ENCODE results near the gene ENO4. TPM values are rescaled to one million over a fixed set of nuclear protein-coding genes. Genes with fewer than 3 reads are reported as not detected.
A peak's percentile ranks its signal among the peaks of the same experiment; 100 is the strongest.

ENO4 gene
- total and polyA plus RNA-seq, 7 donors, result 0.09 to 13.0 (median 0.22) TPM; not detected in 3

GRCh38 chr10:116838143-116838725 lies 11.1 kb upstream of the ENO4 start:
- H3K4me3 ChIP-seq, result no peak overlapping the region
- H3K27me3 ChIP-seq, result no peaks in the 10 kb centered on the region
- H3K9me3 ChIP-seq, result no peaks in the 10 kb centered on the region
- TF ChIP-seq POLR2A (IDR thresholded peaks at IDR 0.05) (no peak), POLR2AphosphoS5 (IDR thresholded peaks at IDR 0.05) (no peak), CTCF (IDR thresholded peaks at IDR 0.05) (no peak), EP300 (IDR thresholded peaks at IDR 0.05) (no peak)
- WGBS, 2 donors, result 67 to 76% methylated on average over 5 of the region's 5 CpGs
- intact Hi-C loops (cut with DNase I), result no loop called here
- H3K27ac ChIP-seq, result no peak overlapping the region
- DNase-seq, result no peak
- H3K36me3 ChIP-seq, result no peaks in the 10 kb centered on the region
- H3K4me1 ChIP-seq, result no peaks in the 10 kb centered on the region

- no peak for TF ChIP-seq CTCF (IDR thresholded peaks at IDR 0.05)
- no peak for TF ChIP-seq EP300 (IDR thresholded peaks at IDR 0.05)
- no peak for TF ChIP-seq POLR2AphosphoS5 (IDR thresholded peaks at IDR 0.05)
- no peak for TF ChIP-seq POLR2A (IDR thresholded peaks at IDR 0.05)
- Histone ChIP-seq H3K27ac (no peak overlapping the region), H3K4me3 (no peak overlapping the region), H3K27me3 (no peaks in the 10 kb centered on the region), H3K9me3 (no peaks in the 10 kb centered on the region), H3K36me3 (no peaks in the 10 kb centered on the region), H3K4me1 (no peaks in the 10 kb centered on the region)
- DNase-seq, result no peak
- WGBS, 2 donors, result 94% methylated on average over 6 of the region's 6 CpGs
- intact Hi-C loops (cut with DNase I), result no loop called here
Measured at GRCh38 chr10:116840389-116841075, 8.8 kb upstream of the ENO4 start.

GRCh38 chr10:116845823-116846222 lies 3.5 kb upstream of the ENO4 start:
- no peak for DNase-seq
- peaks cover 0 to 16% (median 13%) of the 10 kb centered on the region in 4 donors for H3K4me1 ChIP-seq
- no peaks in the 10 kb centered on the region for H3K9me3 ChIP-seq
- no peak overlapping the region for H3K27ac ChIP-seq
- H3K36me3 ChIP-seq, result no peaks in the 10 kb centered on the region
- TF ChIP-seq EP300 (IDR thresholded peaks at IDR 0.05), result no peak
- TF ChIP-seq POLR2A (IDR thresholded peaks at IDR 0.05), result no peak
- TF ChIP-seq POLR2AphosphoS5 (IDR thresholded peaks at IDR 0.05), result no peak
- TF ChIP-seq CTCF (IDR thresholded peaks at IDR 0.05), result no peak
- WGBS, 2 donors, result 71 to 73% methylated on average over 2 of the region's 2 CpGs
- no peaks in the 10 kb centered on the region for H3K27me3 ChIP-seq
- intact Hi-C loops (cut with DNase I), result no loop called here
- no peak overlapping the region for H3K4me3 ChIP-seq

- no peak for DNase-seq
- intact Hi-C loops (cut with DNase I), result no loop called here
- H3K27me3 ChIP-seq, result no peaks in the 10 kb centered on the region
Measured at GRCh38 chr10:116848032-116848943, 1.0 kb upstream of the ENO4 start.

More at GRCh38 chr10:116848032-116848943, 1.0 kb upstream of the ENO4 start:
- Histone ChIP-seq H3K9me3 (no peaks in the 10 kb centered on the region), H3K36me3 (no peaks in the 10 kb centered on the region), H3K27ac (peak overlapping the region in 3 of 4 donors; percentile 73 to 78 (median 77)), H3K4me3 (peak overlapping the region; percentile 58 to 80 (median 74)), H3K4me1 (peaks cover 0 to 16% (median 13%) of the 10 kb centered on the region in 4 donors)
- 29 to 46% methylated on average over 17 of the region's 17 CpGs for WGBS, 2 donors
- TF ChIP-seq POLR2A (IDR thresholded peaks at IDR 0.05), result no peak
- no peak for TF ChIP-seq CTCF (IDR thresholded peaks at IDR 0.05)
- no peak for TF ChIP-seq EP300 (IDR thresholded peaks at IDR 0.05)
- TF ChIP-seq POLR2AphosphoS5 (IDR thresholded peaks at IDR 0.05), result no peak

Measured in sigmoid colon (tissue), 7 donors.